ENCODE data around the gene PTGER4.

GRCh38 chr5:40683305-40683704, 3.6 kb downstream of the PTGER4 start:
- no peak for TF ChIP-seq POLR2A (IDR thresholded peaks at IDR 0.05; ENCODE audit: low read depth, low read length)
- no peak for TF ChIP-seq POLR2AphosphoS5 (IDR thresholded peaks at IDR 0.05; ENCODE audit: low read depth, low read length)
- no peak for TF ChIP-seq TAF1 (IDR thresholded peaks at IDR 0.05; ENCODE audit: borderline replicate concordance, low read depth, low read length)

Measured in GM12892 (cell line).